Measurements from ENCODE around the gene HMX1. TPM values are rescaled to one million over a fixed set of nuclear protein-coding genes. Genes with fewer than 3 reads are reported as not detected.

The HMX1 gene
- total and polyA plus RNA-seq, 4 donors: not detected

GRCh38 chr4:8817096-8817812 lies 54.4 kb downstream of the HMX1 start:
- Histone ChIP-seq H3K27me3 (ENCODE audit: control insufficient read depth in 1 of 2, insufficient read depth in 2 of 2, low read length in 1 of 2) (no peaks in the 10 kb centered on the region), H3K36me3 (ENCODE audit: control insufficient read depth in 1 of 2, insufficient read depth in 2 of 2, low read length in 1 of 2) (no peaks in the 10 kb centered on the region), H3K9me3 (ENCODE audit: control insufficient read depth, low read length) (no peaks in the 10 kb centered on the region), H3K4me1 (ENCODE audit: control insufficient read depth in 1 of 2, insufficient read depth in 2 of 2, low read length in 2 of 2) (no peaks in the 10 kb centered on the region), H3K27ac (ENCODE audit: low read depth in 1 of 2, low read length in 2 of 2) (no peak overlapping the region), H3K4me3 (ENCODE audit: low read length in 2 of 2) (no peak overlapping the region)
- WGBS, 2 donors: 74 to 80% methylated on average over 13 of the region's 13 CpGs
- ATAC-seq (ENCODE audit: low FRiP score) (no peak), DNase-seq (peak in 1 of 2 donors; percentile 59)
- intact Hi-C loops (cut with DNase I): no loop called here

Data from aorta (tissue), 5 donors.